NCI-H69 (cell line): ENCODE results near the gene OR52N4.
"Not testable (repeated sequence)": the region's sequence is repeated elsewhere in the genome, so short reads cannot be mapped to it uniquely, and the experiment has no call there.

Source experiments
- DNase-seq: peaks from one replicate; lab custom pipeline; 2025; lab: John Stamatoyannopoulos, UW

Gene OR52N4

GRCh38 chr11:5753943-5754342, at the start of gene OR52N4:
Gene OR52N4, plus strand, starts transcription at chr11:5754243. Its CDS starts 498 bp downstream, at chr11:5754741.
- no peak for DNase-seq

GRCh38 chr11:5705688-5706087, 48.4 kb upstream of the OR52N4 start:
- DNase-seq: no peak

- DNase-seq: no peak
Measured at GRCh38 chr11:5712507-5712906, 41.5 kb upstream of the OR52N4 start.

- DNase-seq: no peak
Measured at GRCh38 chr11:5713695-5714094, 40.3 kb upstream of the OR52N4 start.

GRCh38 chr11:5716518-5716917, 37.5 kb upstream of the OR52N4 start:
- not testable (repeated sequence) for DNase-seq

- no peak for DNase-seq
Measured at GRCh38 chr11:5719703-5720495, 34.1 kb upstream of the OR52N4 start.

- no peak for DNase-seq
Measured at GRCh38 chr11:5722622-5723021, 31.4 kb upstream of the OR52N4 start.

GRCh38 chr11:5726351-5726750, 27.7 kb upstream of the OR52N4 start:
- no peak for DNase-seq

- no peak for DNase-seq
Measured at GRCh38 chr11:5727691-5728090, 26.4 kb upstream of the OR52N4 start.

GRCh38 chr11:5736396-5736795, 17.6 kb upstream of the OR52N4 start, which contains the start of gene OR56B1:
Gene OR56B1, plus strand, starts transcription at chr11:5736448. Its CDS starts 69 bp downstream, at chr11:5736517.
- no peak for DNase-seq

GRCh38 chr11:5737091-5737490, 17.0 kb upstream of the OR52N4 start:
- DNase-seq: no peak

GRCh38 chr11:5737670-5738392, 16.2 kb upstream of the OR52N4 start:
- DNase-seq: no peak

GRCh38 chr11:5738431-5738830, 15.6 kb upstream of the OR52N4 start:
- DNase-seq: no peak

GRCh38 chr11:5746614-5747013, 7.4 kb upstream of the OR52N4 start:
- no peak for DNase-seq

- DNase-seq: no peak
Measured at GRCh38 chr11:5749836-5750235, 4.2 kb upstream of the OR52N4 start.

GRCh38 chr11:5767056-5767455, 13.0 kb downstream of the OR52N4 start:
- DNase-seq: no peak

GRCh38 chr11:5783255-5783654, 29.2 kb downstream of the OR52N4 start, which contains the start of gene OR52N5:
Gene OR52N5, minus strand, starts transcription at chr11:5783355. Its CDS starts 4,721 bp downstream, at chr11:5778634.
- DNase-seq: no peak

GRCh38 chr11:5791165-5791564, 37.1 kb downstream of the OR52N4 start, which contains the start of gene OR52N1:
Gene OR52N1, minus strand, starts transcription at chr11:5791265. Its CDS starts 2,449 bp downstream, at chr11:5788816.
- no peak for DNase-seq

GRCh38 chr11:5796541-5796940, 42.5 kb downstream of the OR52N4 start:
- DNase-seq: no peak

- DNase-seq: no peak
Measured at GRCh38 chr11:5803982-5804381, 49.9 kb downstream of the OR52N4 start.
